GM12872 (cell line): ENCODE results near the gene SAC3D1.

Experiments used
- TF ChIP-seq, protein P1 (sequence below): IDR thresholded peaks from 3 replicates; pipeline ENCODE4 v1.5.1; 2011; ENCODE audit warnings: low read depth, mild to moderate bottlenecking, low read length, moderate library complexity; ENCODE audit not compliant: insufficient read depth

Gene SAC3D1

DNA sequence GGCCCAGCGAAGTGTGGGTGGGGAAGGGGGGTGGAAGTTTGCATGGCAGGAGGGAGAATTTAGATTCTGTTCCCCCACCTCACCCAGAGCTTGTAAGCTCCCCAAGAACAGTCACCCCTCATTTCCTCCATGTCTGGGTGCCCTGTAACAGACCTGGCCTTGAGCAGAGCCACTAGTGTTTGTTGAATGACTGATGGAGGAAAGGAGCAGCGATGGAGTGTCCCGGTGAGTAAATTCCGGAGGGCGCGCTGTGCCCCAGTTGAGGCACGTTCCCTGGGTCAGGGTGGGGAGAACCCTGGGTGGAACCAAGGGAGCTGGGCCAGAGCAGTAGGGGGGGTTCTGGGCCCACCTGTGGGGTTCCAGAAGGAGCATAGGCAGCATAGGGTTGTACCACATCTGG is 16.5 kb downstream of the SAC3D1 start:
- TF ChIP-seq, protein P1, sequence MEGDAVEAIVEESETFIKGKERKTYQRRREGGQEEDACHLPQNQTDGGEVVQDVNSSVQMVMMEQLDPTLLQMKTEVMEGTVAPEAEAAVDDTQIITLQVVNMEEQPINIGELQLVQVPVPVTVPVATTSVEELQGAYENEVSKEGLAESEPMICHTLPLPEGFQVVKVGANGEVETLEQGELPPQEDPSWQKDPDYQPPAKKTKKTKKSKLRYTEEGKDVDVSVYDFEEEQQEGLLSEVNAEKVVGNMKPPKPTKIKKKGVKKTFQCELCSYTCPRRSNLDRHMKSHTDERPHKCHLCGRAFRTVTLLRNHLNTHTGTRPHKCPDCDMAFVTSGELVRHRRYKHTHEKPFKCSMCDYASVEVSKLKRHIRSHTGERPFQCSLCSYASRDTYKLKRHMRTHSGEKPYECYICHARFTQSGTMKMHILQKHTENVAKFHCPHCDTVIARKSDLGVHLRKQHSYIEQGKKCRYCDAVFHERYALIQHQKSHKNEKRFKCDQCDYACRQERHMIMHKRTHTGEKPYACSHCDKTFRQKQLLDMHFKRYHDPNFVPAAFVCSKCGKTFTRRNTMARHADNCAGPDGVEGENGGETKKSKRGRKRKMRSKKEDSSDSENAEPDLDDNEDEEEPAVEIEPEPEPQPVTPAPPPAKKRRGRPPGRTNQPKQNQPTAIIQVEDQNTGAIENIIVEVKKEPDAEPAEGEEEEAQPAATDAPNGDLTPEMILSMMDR = no peak

DNA sequence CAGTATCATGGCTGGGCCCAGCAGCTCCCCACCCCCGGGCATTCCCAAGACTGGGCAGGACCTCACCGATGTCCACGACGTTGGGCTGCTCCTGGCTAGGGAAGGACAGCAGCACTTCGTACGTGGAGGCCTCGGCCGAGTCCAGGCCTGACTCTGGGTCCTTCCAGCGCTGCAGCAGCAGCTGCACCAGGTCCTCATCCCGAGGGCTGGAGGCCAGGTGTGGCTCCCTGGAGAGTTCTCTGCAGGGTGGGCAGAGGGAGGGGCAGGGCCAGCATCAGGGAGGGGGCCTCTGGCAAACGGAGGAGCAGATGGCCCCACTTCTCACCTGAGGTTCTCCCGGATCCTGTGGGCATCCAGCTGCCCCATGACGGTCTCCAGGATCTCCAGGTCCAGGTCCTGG is 17.0 kb downstream of the SAC3D1 start:
- TF ChIP-seq, protein P1 = no peak

DNA sequence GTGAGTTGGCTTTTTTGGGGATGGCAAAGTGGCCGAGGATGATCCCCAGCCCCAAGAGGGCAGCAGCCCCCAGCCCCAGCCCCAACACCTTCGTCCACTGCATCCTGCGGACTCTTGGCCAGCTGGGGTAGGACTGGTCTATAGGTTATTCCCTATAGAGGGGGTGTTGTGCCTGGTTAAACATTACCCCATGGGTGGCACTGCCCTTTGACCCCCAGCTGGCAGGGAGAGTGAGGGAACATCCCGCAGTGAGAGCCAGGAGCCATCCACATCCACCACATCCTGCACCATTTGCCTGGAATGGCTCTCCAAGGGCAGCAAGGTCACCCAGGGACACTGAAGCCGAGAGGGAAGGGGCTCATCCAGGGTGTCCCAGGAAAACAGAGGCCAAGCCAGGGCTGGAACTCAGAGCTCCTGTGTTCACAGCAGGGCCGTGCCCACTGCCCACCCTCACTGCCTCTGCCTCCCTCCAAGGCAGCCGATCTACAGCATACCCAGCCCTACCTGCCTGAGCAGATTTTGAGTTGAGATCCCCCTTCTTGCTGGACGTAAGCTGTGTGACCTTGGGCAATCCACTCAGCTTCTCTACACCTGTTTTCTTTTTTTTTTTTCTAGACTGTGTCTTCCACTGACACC is 17.5 kb downstream of the SAC3D1 start, which contains the start of gene NAALADL1:
NAALADL1 (minus strand) TSS at position 135 of the 636 bp plus-strand sequence; CDS start at position 103, 32 bp downstream.
- TF ChIP-seq, protein P1 = no peak

DNA sequence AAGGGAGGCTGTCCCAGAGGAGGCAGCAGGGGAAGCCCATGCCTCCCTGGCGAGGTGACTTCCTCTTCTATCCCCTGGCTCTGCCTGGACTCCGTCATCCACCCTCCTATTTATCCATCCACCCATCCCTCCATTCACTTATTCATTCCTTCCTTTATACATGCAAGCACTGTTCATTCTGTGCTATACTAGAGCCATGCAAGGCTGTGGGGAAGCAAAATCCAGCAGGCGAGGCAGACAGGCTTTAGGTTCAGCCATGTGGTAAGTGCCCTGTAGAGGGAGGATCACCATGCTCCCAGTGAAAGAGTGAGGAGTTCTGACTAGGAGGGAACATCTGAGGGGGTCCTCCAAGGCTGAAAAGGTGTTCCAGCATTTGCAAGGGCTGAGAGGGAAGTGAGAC is 18.5 kb downstream of the SAC3D1 start:
- TF ChIP-seq, protein P1 = no peak

DNA sequence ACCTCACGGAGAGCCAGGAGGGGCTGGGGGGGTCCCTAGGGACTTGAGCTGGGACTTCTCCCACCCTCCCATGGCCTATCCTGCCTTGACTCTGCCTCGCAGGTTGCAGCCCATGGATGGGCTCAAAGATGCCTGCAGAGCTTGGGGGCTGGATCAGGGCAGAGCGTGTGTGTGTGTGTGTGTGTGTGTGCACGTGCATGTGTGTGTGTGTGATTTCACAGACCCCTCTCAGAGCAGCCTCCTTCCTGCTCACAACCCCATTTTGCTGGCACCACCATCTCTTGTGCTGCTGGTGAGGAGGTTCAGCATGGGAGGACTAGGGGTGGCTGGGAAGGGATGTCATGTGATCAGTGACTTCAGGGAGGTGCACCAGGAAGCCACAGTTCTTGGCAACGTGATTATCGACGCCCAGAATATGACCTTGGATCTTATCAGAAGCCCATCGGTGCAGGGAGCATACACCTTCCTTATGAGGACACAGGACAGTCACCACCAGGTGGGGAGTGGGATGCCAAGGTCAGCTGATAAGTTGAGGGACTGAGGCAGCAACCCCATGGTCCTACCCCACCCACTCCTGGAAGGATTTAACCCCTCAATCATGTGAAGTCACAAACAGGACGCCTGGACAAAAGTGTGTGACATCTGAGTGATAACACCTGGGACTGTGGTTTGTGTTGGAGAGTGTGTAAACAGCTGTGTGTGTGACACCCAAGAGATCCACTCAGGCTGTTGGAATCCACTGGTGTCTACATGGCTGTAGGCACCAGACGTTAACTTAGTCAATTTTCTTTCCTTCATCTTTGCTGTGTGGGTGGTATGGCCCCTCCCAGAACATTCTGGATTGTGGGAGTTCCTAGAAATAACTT is 19.2 kb downstream of the SAC3D1 start:
- TF ChIP-seq, protein P1 = no peak

DNA sequence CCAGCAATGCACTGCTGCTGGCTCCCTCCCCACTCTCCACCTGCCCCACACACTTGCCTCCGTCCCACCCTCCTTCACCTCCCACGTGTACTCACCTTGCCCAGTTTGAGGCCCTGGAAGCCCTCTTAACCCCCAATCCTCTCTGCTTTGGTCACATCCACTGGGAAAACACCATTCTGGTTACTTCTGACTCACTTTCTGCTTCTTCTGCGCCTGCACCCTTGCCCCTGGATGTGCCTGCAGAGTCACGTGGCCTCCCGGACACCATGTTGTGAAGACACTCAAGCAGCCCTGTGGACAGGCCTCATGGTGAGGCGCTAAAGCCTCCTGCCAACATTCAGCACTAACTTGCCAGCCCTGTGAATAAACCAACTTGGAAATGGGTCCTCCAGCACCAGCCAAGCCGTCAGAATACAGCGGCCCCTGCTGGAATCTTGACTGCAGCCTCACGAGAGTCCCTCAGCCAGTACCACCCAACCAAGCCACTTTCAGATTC is 20.0 kb downstream of the SAC3D1 start:
- TF ChIP-seq, protein P1 = no peak

DNA sequence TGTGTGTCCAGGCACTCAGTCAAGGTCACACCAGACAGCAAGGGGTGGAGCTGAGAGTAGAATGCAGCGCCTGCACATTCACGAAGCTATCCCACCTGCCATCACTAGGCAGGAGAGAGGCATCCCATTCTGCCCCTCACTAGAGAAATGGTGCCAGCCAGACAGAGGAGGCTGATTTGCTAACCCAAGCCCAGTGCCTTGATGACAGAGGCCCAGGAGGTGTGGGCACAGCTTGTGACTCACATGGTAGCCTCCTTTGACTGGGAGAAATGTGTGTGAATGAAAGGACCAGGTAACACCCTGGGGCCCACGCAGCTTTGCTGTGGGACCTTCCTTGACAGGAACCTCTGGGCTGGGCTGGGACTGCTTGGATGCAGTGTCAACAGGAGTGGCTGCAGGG is 22.5 kb downstream of the SAC3D1 start:
- TF ChIP-seq, protein P1 = no peak
